Neural cell (in vitro differentiated cells): ENCODE measurements around the gene CACTIN.

ENCODE experiments used
- CTCF ChIP-seq: fragments of 450-650 bp; IDR thresholded peaks from 2 replicates; pipeline ENCODE4 v1.5.1; 2014; ENCODE audit warnings: antibody characterized with exemption, mild to moderate bottlenecking, moderate library complexity; ENCODE audit not compliant: poor library complexity, severe bottlenecking
- EP300 ChIP-seq: fragments of 450-650 bp; conservative IDR thresholded peaks from 2 replicates; pipeline ENCODE4 v1.6.1; 2014; ENCODE audit warnings: antibody characterized with exemption, mild to moderate bottlenecking, moderate library complexity; ENCODE audit not compliant: poor library complexity, severe bottlenecking
- EZH2 ChIP-seq: fragments of 200-600, 300-800 bp; shearing (Covaris generic), sonication (generic); IDR thresholded peaks from 2 replicates; pipeline ENCODE4 v1.6.1; 2014; ENCODE audit warnings: antibody characterized with exemption, low read length, borderline replicate concordance, mild to moderate bottlenecking; ENCODE audit not compliant: insufficient read depth, poor library complexity, severe bottlenecking
- MXI1 ChIP-seq: fragments of 450-650 bp; conservative IDR thresholded peaks from 2 replicates; pipeline ENCODE4 v1.6.1; 2014; ENCODE audit warnings: antibody characterized with exemption, mild to moderate bottlenecking; ENCODE audit not compliant: poor library complexity, severe bottlenecking
- POLR2AphosphoS5 ChIP-seq: IDR thresholded peaks from 2 replicates; pipeline ENCODE4 v1.6.1; 2012
- RAD21 ChIP-seq: fragments of 450-650 bp; conservative IDR thresholded peaks from 2 replicates; pipeline ENCODE4 v1.6.1; 2014; ENCODE audit warnings: antibody characterized with exemption, mild to moderate bottlenecking, moderate library complexity
- REST ChIP-seq: IDR thresholded peaks from 2 replicates; pipeline ENCODE4 v1.6.1; 2012; ENCODE audit warnings: borderline replicate concordance
- SMC3 ChIP-seq: fragments of 450-650 bp; conservative IDR thresholded peaks from 2 replicates; pipeline ENCODE4 v1.6.1; 2014; ENCODE audit warnings: antibody characterized with exemption, mild to moderate bottlenecking, moderate library complexity; ENCODE audit not compliant: poor library complexity
- TAF1 ChIP-seq: IDR thresholded peaks from 2 replicates; pipeline ENCODE4 v1.6.1; 2012; ENCODE audit warnings: low read depth

- TF ChIP-seq CTCF (no peak), EP300 (no peak), POLR2AphosphoS5 (no peak), TAF1 (no peak), EZH2 (no peak), MXI1 (no peak), REST (no peak), RAD21 (no peak), SMC3 (no peak)
Observed at GRCh38 chr19:3609779-3610719, 16.5 kb downstream of the CACTIN start.
